K562 (cell line): ENCODE data around the gene TMEM126A.

Source experiments
- ELF1 ChIP-seq: fragments of 200-800 bp; sonication (Bioruptor generic); IDR thresholded peaks from 2 replicates; pipeline ENCODE4 v1.6.1; 2016; ENCODE audit warnings: missing genetic modification characterization, missing compliant biosample characterization
- TEAD2 ChIP-seq: fragments of 450-650 bp; IDR thresholded peaks from 2 replicates; pipeline ENCODE4 v1.6.1; 2016; ENCODE audit warnings: missing genetic modification characterization, control low read depth, missing compliant biosample characterization
- TF ChIP-seq, protein P1 (sequence below), 3 experiments: IDR thresholded peaks in 2 of 3; conservative IDR thresholded peaks in 1 of 3; 2 replicates each; pipeline ENCODE4 v1.5.1; 2011 to 2012; ENCODE audit warnings: low read length in 3 of 3, mild to moderate bottlenecking in 3 of 3, control low read depth in 2 of 3, improper control_type of control experiment in 1 of 3, inconsistent platforms in 1 of 3, low read depth in 1 of 3, mixed read lengths in 1 of 3, moderate library complexity in 1 of 3; ENCODE audit not compliant: insufficient read depth in 2 of 3

DNA sequence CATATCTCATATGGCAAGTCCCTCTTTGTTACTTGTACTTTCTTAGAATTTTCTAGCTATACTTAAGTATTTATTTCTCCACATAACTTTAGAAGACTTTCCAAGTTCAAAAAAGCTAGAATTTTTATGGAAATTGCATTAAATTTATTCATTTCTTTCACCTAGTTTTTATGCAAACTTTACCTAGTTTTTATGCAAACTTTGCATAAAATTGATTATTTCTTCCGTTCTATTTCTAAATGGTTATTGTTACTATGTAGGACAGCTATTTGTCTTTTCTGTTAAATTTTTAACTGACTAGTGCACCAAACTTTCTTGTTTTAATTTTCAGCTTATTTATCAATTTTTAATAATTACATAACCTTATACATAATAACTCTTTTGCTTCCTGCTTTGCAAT is 20.4 kb downstream of the TMEM126A start:
- TF ChIP-seq ELF1 (tag) (no peak), TEAD2 (tag) (no peak)
- TF ChIP-seq, protein P1, sequence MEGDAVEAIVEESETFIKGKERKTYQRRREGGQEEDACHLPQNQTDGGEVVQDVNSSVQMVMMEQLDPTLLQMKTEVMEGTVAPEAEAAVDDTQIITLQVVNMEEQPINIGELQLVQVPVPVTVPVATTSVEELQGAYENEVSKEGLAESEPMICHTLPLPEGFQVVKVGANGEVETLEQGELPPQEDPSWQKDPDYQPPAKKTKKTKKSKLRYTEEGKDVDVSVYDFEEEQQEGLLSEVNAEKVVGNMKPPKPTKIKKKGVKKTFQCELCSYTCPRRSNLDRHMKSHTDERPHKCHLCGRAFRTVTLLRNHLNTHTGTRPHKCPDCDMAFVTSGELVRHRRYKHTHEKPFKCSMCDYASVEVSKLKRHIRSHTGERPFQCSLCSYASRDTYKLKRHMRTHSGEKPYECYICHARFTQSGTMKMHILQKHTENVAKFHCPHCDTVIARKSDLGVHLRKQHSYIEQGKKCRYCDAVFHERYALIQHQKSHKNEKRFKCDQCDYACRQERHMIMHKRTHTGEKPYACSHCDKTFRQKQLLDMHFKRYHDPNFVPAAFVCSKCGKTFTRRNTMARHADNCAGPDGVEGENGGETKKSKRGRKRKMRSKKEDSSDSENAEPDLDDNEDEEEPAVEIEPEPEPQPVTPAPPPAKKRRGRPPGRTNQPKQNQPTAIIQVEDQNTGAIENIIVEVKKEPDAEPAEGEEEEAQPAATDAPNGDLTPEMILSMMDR (IDR thresholded peaks at IDR 0.05 in 2 of 3, conservative IDR thresholded peaks at IDR 0.05 in 1 of 3; ENCODE audit: insufficient read depth in 2 of 3, low read depth in 1 of 3, low read length in 3 of 3), result no peak
